IMR-90 (cell line): ENCODE measurements around the gene EXOC5. TPM values are rescaled to one million over a fixed set of nuclear protein-coding genes. Genes with fewer than 3 reads are reported as not detected.

Experiments used
- ATAC-seq: fragments of 200-7000 bp; cut with Tn5 transposase; 2 replicates; pipeline ENCODE4 v1.9.1; 2020; ENCODE audit warnings: low read depth, mild to moderate bottlenecking, moderate library complexity
- BruUV-seq: library from RNA; stranded (reverse); fragments of 400-500 nt; replicated peaks from 2 replicates; lab custom pipeline; 2021; lab: Mats Ljungman, UMichigan
- CTCF ChIA-PET: fragments of 300-600 bp; formaldehyde crosslinking; extraction: SDS; loops from one replicate; lab custom pipeline; 2021; ENCODE audit warnings: antibody characterized with exemption; lab: Yijun Ruan, JAX
- POLR2A ChIA-PET: fragments of 300-600 bp; sonication (Branson Sonifier 250); formaldehyde crosslinking; loops from one replicate; lab custom pipeline; 2022; ENCODE audit warnings: antibody characterized with exemption; ENCODE audit not compliant: unreplicated experiment; lab: Charles Lee
- DNase-seq: peaks from one replicate; pipeline ENCODE4 v3.0.0; 2013
- H2AFZ ChIP-seq: replicated peaks from 2 replicates; pipeline ENCODE3; 2013; ENCODE audit warnings: low read length, mild to moderate bottlenecking; ENCODE audit not compliant: poor library complexity
- H2AK5ac ChIP-seq: 2 replicates; pipeline ENCODE4 v1.6.1; 2013; ENCODE audit warnings: low read depth, low read length, inconsistent platforms
- H2AK9ac ChIP-seq: replicated peaks from 2 replicates; pipeline ENCODE3; 2013; ENCODE audit warnings: mild to moderate bottlenecking, low read depth, low read length, moderate library complexity; ENCODE audit not compliant: poor library complexity
- H2BK120ac ChIP-seq: 2 replicates; pipeline ENCODE4 v1.6.1; 2013; ENCODE audit warnings: low read depth, low read length, inconsistent platforms
- H2BK15ac ChIP-seq: 3 replicates; pipeline ENCODE4 v1.6.1; 2013; ENCODE audit warnings: low read depth, low read length, inconsistent platforms
- H2BK20ac ChIP-seq: 2 replicates; pipeline ENCODE4 v1.6.1; 2013; ENCODE audit warnings: low read depth, mild to moderate bottlenecking, inconsistent platforms, low read length, moderate library complexity
- H2BK5ac ChIP-seq: 2 replicates; pipeline ENCODE4 v1.6.1; 2013; ENCODE audit warnings: mild to moderate bottlenecking, low read depth, low read length, inconsistent platforms; ENCODE audit not compliant: poor library complexity, severe bottlenecking
- H3K14ac ChIP-seq: replicated peaks from 2 replicates; pipeline ENCODE4 v1.6.1; 2013; ENCODE audit warnings: low read depth, low read length, inconsistent platforms
- H3K18ac ChIP-seq: 2 replicates; pipeline ENCODE4 v1.6.1; 2013; ENCODE audit warnings: low read depth, low read length, control low read depth
- H3K23ac ChIP-seq: 2 replicates; pipeline ENCODE4 v1.6.1; 2013; ENCODE audit warnings: low read depth, low read length, inconsistent platforms
- H3K27ac ChIP-seq: 2 replicates; pipeline ENCODE4 v1.5.1; 2013; ENCODE audit warnings: mild to moderate bottlenecking, control low read depth, low read length; ENCODE audit not compliant: insufficient read depth
- H3K27me3 ChIP-seq: 2 replicates; pipeline ENCODE4 v1.6.1; 2013; ENCODE audit warnings: low read length; ENCODE audit not compliant: control insufficient read depth, insufficient read depth
- H3K36me3 ChIP-seq: 2 replicates; pipeline ENCODE4 v1.6.1; 2013; ENCODE audit warnings: low read length, mixed read lengths; ENCODE audit not compliant: control insufficient read depth, insufficient read depth
- H3K4ac ChIP-seq: 2 replicates; pipeline ENCODE4 v1.6.1; 2013; ENCODE audit warnings: low read depth, low read length, inconsistent platforms
- H3K4me1 ChIP-seq: 2 replicates; pipeline ENCODE4 v1.6.1; 2013; ENCODE audit warnings: low read length, mixed read lengths; ENCODE audit not compliant: control insufficient read depth, insufficient read depth
- H3K4me2 ChIP-seq: 2 replicates; pipeline ENCODE4 v1.6.1; 2013; ENCODE audit warnings: low read depth, mild to moderate bottlenecking, control low read depth, low read length, moderate library complexity
- H3K4me3 ChIP-seq: 2 replicates; pipeline ENCODE4 v1.5.1; 2013; ENCODE audit warnings: low read depth, mild to moderate bottlenecking, control low read depth, low read length, moderate library complexity; ENCODE audit not compliant: insufficient read depth
- H3K56ac ChIP-seq: 2 replicates; pipeline ENCODE4 v1.6.1; 2013; ENCODE audit warnings: low read length, inconsistent platforms; ENCODE audit not compliant: insufficient read depth; ENCODE audit errors: extremely low read depth
- H3K79me1 ChIP-seq, 2 experiments: 2 replicates each; pipeline ENCODE4 v1.6.1; 2013; ENCODE audit warnings: low read length in 2 of 2, inconsistent platforms in 1 of 2, low read depth in 1 of 2
- H3K9ac ChIP-seq: 2 replicates; pipeline ENCODE4 v1.6.1; 2013; ENCODE audit warnings: low read depth, low read length, control low read depth
- H3K9me1 ChIP-seq: 2 replicates; pipeline ENCODE4 v1.6.1; 2013; ENCODE audit warnings: low read length, inconsistent platforms; ENCODE audit not compliant: insufficient read depth
- H3K9me3 ChIP-seq: 2 replicates; pipeline ENCODE4 v1.6.1; 2013; ENCODE audit warnings: low read length; ENCODE audit not compliant: control insufficient read depth, insufficient read depth
- H4K20me1 ChIP-seq: 2 replicates; pipeline ENCODE4 v1.6.1; 2013; ENCODE audit warnings: low read length, inconsistent platforms; ENCODE audit not compliant: insufficient read depth
- H4K5ac ChIP-seq: 2 replicates; pipeline ENCODE4 v1.6.1; 2013; ENCODE audit warnings: mild to moderate bottlenecking, low read depth, low read length, control low read depth
- H4K8ac ChIP-seq, 2 experiments: 2 replicates each; pipeline ENCODE4 v1.6.1; 2013; ENCODE audit warnings: low read depth in 2 of 2, low read length in 2 of 2, control low read depth in 1 of 2, inconsistent platforms in 1 of 2
- H4K91ac ChIP-seq: 2 replicates; pipeline ENCODE4 v1.6.1; 2013; ENCODE audit warnings: low read depth, low read length, inconsistent platforms; ENCODE audit not compliant: insufficient read depth
- FOS ChIP-seq: fragments of 150-350 bp; IDR thresholded peaks from 2 replicates; pipeline ENCODE4 v1.6.1; 2016; ENCODE audit warnings: low read depth, low read length
- NFE2L2 ChIP-seq: fragments of 150-350 bp; IDR thresholded peaks from 2 replicates; pipeline ENCODE4 v1.6.1; 2016; ENCODE audit warnings: low read depth, mild to moderate bottlenecking, low read length
- WGBS, 2 experiments: methylation state at CpG; one replicate each; pipeline versions ENCODE4 v1.1.5 to v1.1.7; 2013; ENCODE audit warnings: missing lambda C conversion rate in 2 of 2; ENCODE audit not compliant: insufficient read length in 1 of 2; ENCODE audit errors: extremely low coverage in 2 of 2; 5-methylcytosine and 5-hydroxymethylcytosine counted together
- dilution Hi-C: fragments of 300-500 bp; cut with HindIII; formaldehyde crosslinking; loops from one replicate; pipeline ENCODE4 v1.14.3; 2018; ENCODE audit warnings: low sequenced_read_pairs; ENCODE audit not compliant: unreplicated experiment
- in situ Hi-C: fragments of 300-500 bp; cut with MboI; formaldehyde crosslinking; loops from 3 replicates; pipeline ENCODE4 v1.14.3; 2019; ENCODE audit warnings: low sequenced_read_pairs, inconsistent platforms, mixed read lengths
- intact Hi-C: fragments of 100-400 bp; cut with micrococcal nuclease; formaldehyde crosslinking; loops from 2 replicates; pipeline ENCODE4 v1.10.0; 2022
- polyA plus RNA-seq, 3 experiments: library from polyadenylated mRNA; depleted of rRNA; stranded (reverse); fragments of >200 nt; gene quantifications; 2 replicates each; pipeline ENCODE4 v1.2.3, GENCODE V29; 2012; ENCODE audit warnings: low replicate concordance in 1 of 3
- total RNA-seq: library from RNA; depleted of rRNA; stranded (reverse); fragments of >200 nt; gene quantifications from 2 replicates; pipeline ENCODE4 v1.2.3, GENCODE V29; 2012

EXOC5 gene
- total and polyA plus RNA-seq, 2 of the 4 experiments (the other 2 are of a cell fraction): 22.4 to 52.5 TPM

DNA sequence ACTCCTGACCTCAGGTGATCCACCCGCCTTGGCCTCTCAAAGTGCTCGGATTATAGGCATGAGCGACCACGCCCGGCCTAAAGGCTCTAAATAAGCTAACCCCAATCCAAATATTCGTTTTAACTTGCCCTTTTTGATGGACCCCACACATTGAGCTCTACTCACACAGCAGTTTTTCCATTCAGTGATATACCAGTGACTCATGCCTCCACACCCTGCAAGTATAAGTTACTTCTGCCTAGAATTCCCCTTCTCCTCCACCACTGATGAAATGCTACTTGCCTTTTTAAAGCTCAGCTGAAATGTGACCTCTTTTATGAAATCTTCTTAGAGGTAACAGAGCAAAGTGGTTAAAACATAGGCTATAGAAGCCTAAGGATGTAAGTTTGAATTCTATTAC, 68.8 kb downstream of the EXOC5 start:
- no peak overlapping the region for H2BK20ac ChIP-seq
- H3K9me1 ChIP-seq: no peaks in the 10 kb centered on the region
- no peak overlapping the region for H3K56ac ChIP-seq
- no TSS peak for BruUV-seq
- H3K27ac ChIP-seq: no peak overlapping the region
- in situ Hi-C loops (no loop called here), intact Hi-C loops (no loop called here), dilution Hi-C loops (no loop called here)
- H2BK15ac ChIP-seq: no peak overlapping the region
- no peaks in the 10 kb centered on the region for H3K4me1 ChIP-seq
- H4K8ac ChIP-seq: no peak overlapping the region
- H4K20me1 ChIP-seq: no peaks in the 10 kb centered on the region
- H2BK5ac ChIP-seq: no peak overlapping the region
- ChIA-PET CTCF (interaction anchor here (0.7 kb wide), 1 partner anchor 1845 kb away, joined by 4 read pairs; no protein-coding TSS in a partner anchor), POLR2A (no interaction called here)
- no peak overlapping the region for H4K91ac ChIP-seq
- H3K79me1 ChIP-seq: no peaks in the 10 kb centered on the region
- no peak overlapping the region for H3K4me3 ChIP-seq
- H3K27me3 ChIP-seq: no peaks in the 10 kb centered on the region
- H2BK120ac ChIP-seq: no peak overlapping the region
- 94% methylated on average over 5 of the region's 6 CpGs; no CpG with 5 or more reads in 1 of the 2 experiments for WGBS, 2 experiments
- no peak overlapping the region for H3K14ac ChIP-seq
- no peak overlapping the region for H2AK5ac ChIP-seq
- no peaks in the 10 kb centered on the region for H3K9me3 ChIP-seq
- peak; percentile 44; the same call in 1 of the 2 replicates for TF ChIP-seq FOS
- TF ChIP-seq NFE2L2: no peak
- H2AFZ ChIP-seq: no peak overlapping the region
- ATAC-seq: peak; percentile 84
- no peak overlapping the region for H3K23ac ChIP-seq
- H3K4me2 ChIP-seq: no peak overlapping the region
- H3K36me3 ChIP-seq: no peaks in the 10 kb centered on the region
- H3K9ac ChIP-seq: no peak overlapping the region
- H3K18ac ChIP-seq: no peak overlapping the region
- H3K4ac ChIP-seq: no peak overlapping the region
- peak; percentile 79 for DNase-seq
- no peak overlapping the region for H2AK9ac ChIP-seq
- no peak overlapping the region for H4K5ac ChIP-seq
